ENCODE measurements around the gene P4HA3.

The P4HA3 gene

GRCh38 chr11:74316772-74317505 is 5.5 kb upstream of the P4HA3 start:
- DNase-seq = no peak

GRCh38 chr11:74312326-74312725 is 886 bp upstream of the P4HA3 start:
- DNase-seq = no peak

- no peak for DNase-seq
These were observed 583 bp downstream of the P4HA3 start for GRCh38 chr11:74310857-74311256.

GRCh38 chr11:74307434-74307833 is 4.0 kb downstream of the P4HA3 start:
- no peak for DNase-seq

GRCh38 chr11:74306435-74307175 is 4.8 kb downstream of the P4HA3 start:
- DNase-seq = no peak

GRCh38 chr11:74299015-74299414 is 12.4 kb downstream of the P4HA3 start:
- DNase-seq = no peak

GRCh38 chr11:74297484-74297883 is 14.0 kb downstream of the P4HA3 start:
- no peak for DNase-seq

GRCh38 chr11:74288911-74289310 is 22.5 kb downstream of the P4HA3 start:
- DNase-seq = no peak

GRCh38 chr11:74288161-74288560 is 23.3 kb downstream of the P4HA3 start:
- DNase-seq = no peak

- no peak for DNase-seq
These were observed 27.0 kb downstream of the P4HA3 start for GRCh38 chr11:74284466-74284865.

- no peak for DNase-seq
These were observed 27.8 kb downstream of the P4HA3 start for GRCh38 chr11:74283580-74284180.

GRCh38 chr11:74282914-74283371 is 28.5 kb downstream of the P4HA3 start:
- DNase-seq = no peak

- DNase-seq = no peak
These were observed 29.0 kb downstream of the P4HA3 start for GRCh38 chr11:74282421-74282820.

GRCh38 chr11:74280494-74280893 is 30.9 kb downstream of the P4HA3 start:
- DNase-seq = no peak

GRCh38 chr11:74279256-74279655 is 32.2 kb downstream of the P4HA3 start:
- no peak for DNase-seq

- DNase-seq = no peak
These were observed 32.7 kb downstream of the P4HA3 start for GRCh38 chr11:74278721-74279161.

GRCh38 chr11:74278103-74278502 is 33.3 kb downstream of the P4HA3 start:
- no peak for DNase-seq

GRCh38 chr11:74276581-74276980 is 34.9 kb downstream of the P4HA3 start:
- no peak for DNase-seq

GRCh38 chr11:74272276-74272675 is 39.2 kb downstream of the P4HA3 start:
- DNase-seq = no peak

GRCh38 chr11:74269161-74269811 is 42.2 kb downstream of the P4HA3 start:
- no peak for DNase-seq

GRCh38 chr11:74268456-74268855 is 43.0 kb downstream of the P4HA3 start:
- no peak for DNase-seq

- no peak for DNase-seq
These were observed 44.4 kb downstream of the P4HA3 start for GRCh38 chr11:74267014-74267413.

- DNase-seq = no peak
These were observed 46.2 kb downstream of the P4HA3 start for GRCh38 chr11:74265256-74265655.
